ENCODE results near the gene LGR6.

GRCh38 chr1:202189918-202190715 lies 3.5 kb upstream of the LGR6 start:
- TF ChIP-seq POLR2AphosphoS5 (IDR thresholded peaks at IDR 0.05; ENCODE audit: low read depth, low read length): no peak
- no peak for TF ChIP-seq REST (IDR thresholded peaks at IDR 0.05; ENCODE audit: insufficient read depth in 1 of 2, low read depth in 2 of 2, low read length in 2 of 2)

Measured in PFSK-1 (cell line).